ENCODE data around the gene GP1BB. TPM values are rescaled to one million over a fixed set of nuclear protein-coding genes. Genes with fewer than 3 reads are reported as not detected.
A peak's percentile ranks its signal among the peaks of the same experiment; 100 is the strongest.

GP1BB gene
- total and polyA plus RNA-seq, 2 of the 13 experiments (the other 11 are each of a cell fraction or from before 2014, with no cell fraction given) = not detected

DNA sequence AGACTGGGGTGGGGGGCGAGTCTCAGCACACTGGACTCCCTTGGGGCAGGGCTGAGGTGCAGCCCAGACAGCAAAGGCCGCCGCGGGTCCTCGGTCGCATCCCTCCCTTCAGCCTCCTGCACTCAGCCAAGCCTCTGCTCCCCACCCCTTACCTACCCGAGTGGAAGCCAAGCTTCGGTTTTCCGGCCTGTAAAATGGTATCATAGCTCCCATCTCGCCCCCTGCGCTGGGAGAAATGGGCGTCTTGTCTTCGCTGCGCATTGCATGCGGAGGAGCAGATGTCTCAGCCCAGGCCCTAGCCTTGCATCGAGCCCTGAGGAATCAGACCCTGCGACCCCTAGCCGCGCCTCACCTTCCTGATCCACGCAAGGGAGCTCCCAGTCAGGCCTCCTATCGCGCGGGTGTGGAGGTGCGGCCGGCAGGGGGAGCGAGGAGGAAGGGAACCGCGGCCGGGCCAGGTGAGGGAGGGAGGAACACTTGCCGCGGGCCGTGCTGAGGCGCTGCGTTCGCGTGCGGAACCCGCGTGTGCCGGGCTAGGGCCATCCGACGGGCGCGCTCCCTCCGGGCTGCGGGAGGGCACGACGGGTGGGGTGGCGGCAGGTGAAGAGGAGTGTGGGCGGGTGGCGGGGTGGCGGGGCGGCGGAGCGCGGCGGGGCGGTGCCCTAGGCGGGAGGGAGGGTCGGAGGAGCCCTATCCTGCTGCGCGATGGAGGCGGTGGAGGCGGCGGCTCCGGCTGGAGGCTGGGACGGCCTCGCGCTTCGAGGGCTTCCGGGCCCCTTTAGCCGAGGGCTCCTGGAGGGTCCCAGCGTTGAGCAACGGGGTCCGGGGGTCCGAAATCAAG, 33.2 kb downstream of the GP1BB start (continued):
- TF ChIP-seq, protein P1, sequence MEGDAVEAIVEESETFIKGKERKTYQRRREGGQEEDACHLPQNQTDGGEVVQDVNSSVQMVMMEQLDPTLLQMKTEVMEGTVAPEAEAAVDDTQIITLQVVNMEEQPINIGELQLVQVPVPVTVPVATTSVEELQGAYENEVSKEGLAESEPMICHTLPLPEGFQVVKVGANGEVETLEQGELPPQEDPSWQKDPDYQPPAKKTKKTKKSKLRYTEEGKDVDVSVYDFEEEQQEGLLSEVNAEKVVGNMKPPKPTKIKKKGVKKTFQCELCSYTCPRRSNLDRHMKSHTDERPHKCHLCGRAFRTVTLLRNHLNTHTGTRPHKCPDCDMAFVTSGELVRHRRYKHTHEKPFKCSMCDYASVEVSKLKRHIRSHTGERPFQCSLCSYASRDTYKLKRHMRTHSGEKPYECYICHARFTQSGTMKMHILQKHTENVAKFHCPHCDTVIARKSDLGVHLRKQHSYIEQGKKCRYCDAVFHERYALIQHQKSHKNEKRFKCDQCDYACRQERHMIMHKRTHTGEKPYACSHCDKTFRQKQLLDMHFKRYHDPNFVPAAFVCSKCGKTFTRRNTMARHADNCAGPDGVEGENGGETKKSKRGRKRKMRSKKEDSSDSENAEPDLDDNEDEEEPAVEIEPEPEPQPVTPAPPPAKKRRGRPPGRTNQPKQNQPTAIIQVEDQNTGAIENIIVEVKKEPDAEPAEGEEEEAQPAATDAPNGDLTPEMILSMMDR (CRISPR knock-in tag; IDR thresholded peaks at IDR 0.05) = peak; percentile 84
- TF ChIP-seq YY1 (IDR thresholded peaks at IDR 0.05; ENCODE audit: insufficient read depth, insufficient replicate concordance, low read depth, low read length) (peak; percentile 36), KDM2A (CRISPR knock-in tag; IDR thresholded peaks at IDR 0.05; ENCODE audit: borderline replicate concordance, low read depth) (peak; percentile 57; the same call in 1 of the 2 replicates), NFE2 (CRISPR knock-in tag; IDR thresholded peaks at IDR 0.05) (no peak), ZNF746 (CRISPR knock-in tag; IDR thresholded peaks at IDR 0.05) (no peak), ZNF724P (CRISPR knock-in tag; IDR thresholded peaks at IDR 0.05; ENCODE audit: borderline replicate concordance) (no peak), HHEX (CRISPR knock-in tag; IDR thresholded peaks at IDR 0.05) (no peak), SMAD1 (CRISPR knock-in tag; IDR thresholded peaks at IDR 0.05; ENCODE audit: borderline replicate concordance, low read depth) (no peak), MAZ (IDR thresholded peaks at IDR 0.05; ENCODE audit: borderline replicate concordance, low read depth, low read length) (no peak), MAZ (CRISPR knock-in tag; IDR thresholded peaks at IDR 0.05; ENCODE audit: low read depth) (peak; percentile 52; the same call in 1 of the 2 replicates), NR3C1 (CRISPR knock-in tag; IDR thresholded peaks at IDR 0.05) (no peak)
- TF ChIP-seq, protein P2, sequence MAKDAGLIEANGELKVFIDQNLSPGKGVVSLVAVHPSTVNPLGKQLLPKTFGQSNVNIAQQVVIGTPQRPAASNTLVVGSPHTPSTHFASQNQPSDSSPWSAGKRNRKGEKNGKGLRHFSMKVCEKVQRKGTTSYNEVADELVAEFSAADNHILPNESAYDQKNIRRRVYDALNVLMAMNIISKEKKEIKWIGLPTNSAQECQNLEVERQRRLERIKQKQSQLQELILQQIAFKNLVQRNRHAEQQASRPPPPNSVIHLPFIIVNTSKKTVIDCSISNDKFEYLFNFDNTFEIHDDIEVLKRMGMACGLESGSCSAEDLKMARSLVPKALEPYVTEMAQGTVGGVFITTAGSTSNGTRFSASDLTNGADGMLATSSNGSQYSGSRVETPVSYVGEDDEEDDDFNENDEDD (CRISPR knock-in tag; IDR thresholded peaks at IDR 0.05; ENCODE audit: borderline replicate concordance) = peak; percentile 45; the same call in 1 of the 2 replicates
- TF ChIP-seq, protein P3, sequence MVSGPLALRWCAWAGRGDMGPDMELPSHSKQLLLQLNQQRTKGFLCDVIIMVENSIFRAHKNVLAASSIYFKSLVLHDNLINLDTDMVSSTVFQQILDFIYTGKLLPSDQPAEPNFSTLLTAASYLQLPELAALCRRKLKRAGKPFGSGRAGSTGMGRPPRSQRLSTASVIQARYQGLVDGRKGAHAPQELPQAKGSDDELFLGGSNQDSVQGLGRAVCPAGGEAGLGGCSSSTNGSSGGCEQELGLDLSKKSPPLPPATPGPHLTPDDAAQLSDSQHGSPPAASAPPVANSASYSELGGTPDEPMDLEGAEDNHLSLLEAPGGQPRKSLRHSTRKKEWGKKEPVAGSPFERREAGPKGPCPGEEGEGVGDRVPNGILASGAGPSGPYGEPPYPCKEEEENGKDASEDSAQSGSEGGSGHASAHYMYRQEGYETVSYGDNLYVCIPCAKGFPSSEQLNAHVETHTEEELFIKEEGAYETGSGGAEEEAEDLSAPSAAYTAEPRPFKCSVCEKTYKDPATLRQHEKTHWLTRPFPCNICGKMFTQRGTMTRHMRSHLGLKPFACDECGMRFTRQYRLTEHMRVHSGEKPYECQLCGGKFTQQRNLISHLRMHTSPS (CRISPR knock-in tag; IDR thresholded peaks at IDR 0.05; ENCODE audit: low read depth) = no peak
- TF ChIP-seq, protein P4, sequence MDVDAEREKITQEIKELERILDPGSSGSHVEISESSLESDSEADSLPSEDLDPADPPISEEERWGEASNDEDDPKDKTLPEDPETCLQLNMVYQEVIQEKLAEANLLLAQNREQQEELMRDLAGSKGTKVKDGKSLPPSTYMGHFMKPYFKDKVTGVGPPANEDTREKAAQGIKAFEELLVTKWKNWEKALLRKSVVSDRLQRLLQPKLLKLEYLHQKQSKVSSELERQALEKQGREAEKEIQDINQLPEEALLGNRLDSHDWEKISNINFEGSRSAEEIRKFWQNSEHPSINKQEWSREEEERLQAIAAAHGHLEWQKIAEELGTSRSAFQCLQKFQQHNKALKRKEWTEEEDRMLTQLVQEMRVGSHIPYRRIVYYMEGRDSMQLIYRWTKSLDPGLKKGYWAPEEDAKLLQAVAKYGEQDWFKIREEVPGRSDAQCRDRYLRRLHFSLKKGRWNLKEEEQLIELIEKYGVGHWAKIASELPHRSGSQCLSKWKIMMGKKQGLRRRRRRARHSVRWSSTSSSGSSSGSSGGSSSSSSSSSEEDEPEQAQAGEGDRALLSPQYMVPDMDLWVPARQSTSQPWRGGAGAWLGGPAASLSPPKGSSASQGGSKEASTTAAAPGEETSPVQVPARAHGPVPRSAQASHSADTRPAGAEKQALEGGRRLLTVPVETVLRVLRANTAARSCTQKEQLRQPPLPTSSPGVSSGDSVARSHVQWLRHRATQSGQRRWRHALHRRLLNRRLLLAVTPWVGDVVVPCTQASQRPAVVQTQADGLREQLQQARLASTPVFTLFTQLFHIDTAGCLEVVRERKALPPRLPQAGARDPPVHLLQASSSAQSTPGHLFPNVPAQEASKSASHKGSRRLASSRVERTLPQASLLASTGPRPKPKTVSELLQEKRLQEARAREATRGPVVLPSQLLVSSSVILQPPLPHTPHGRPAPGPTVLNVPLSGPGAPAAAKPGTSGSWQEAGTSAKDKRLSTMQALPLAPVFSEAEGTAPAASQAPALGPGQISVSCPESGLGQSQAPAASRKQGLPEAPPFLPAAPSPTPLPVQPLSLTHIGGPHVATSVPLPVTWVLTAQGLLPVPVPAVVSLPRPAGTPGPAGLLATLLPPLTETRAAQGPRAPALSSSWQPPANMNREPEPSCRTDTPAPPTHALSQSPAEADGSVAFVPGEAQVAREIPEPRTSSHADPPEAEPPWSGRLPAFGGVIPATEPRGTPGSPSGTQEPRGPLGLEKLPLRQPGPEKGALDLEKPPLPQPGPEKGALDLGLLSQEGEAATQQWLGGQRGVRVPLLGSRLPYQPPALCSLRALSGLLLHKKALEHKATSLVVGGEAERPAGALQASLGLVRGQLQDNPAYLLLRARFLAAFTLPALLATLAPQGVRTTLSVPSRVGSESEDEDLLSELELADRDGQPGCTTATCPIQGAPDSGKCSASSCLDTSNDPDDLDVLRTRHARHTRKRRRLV (CRISPR knock-in tag; IDR thresholded peaks at IDR 0.05) = no peak

Measured in HepG2 (cell line).